HG02642 (cell line): Measurements from ENCODE around the gene CFAP119.

Experiments used
- ATAC-seq: cut with Tn5 transposase; IDR thresholded peaks from one replicate; pipeline ENCODE4 v1.9.1; 2021; ENCODE audit warnings: mild to moderate bottlenecking; ENCODE audit not compliant: unreplicated experiment, poor library complexity

Gene CFAP119

GRCh38 chr16:30764086-30764485 is 2.2 kb upstream of the CFAP119 start:
- no peak for ATAC-seq

GRCh38 chr16:30762991-30763725 is 1.3 kb upstream of the CFAP119 start:
- no peak for ATAC-seq

- peak; percentile 39 for ATAC-seq
These were observed 385 bp downstream of the CFAP119 start for GRCh38 chr16:30761427-30761927.

- no peak for ATAC-seq
These were observed 1.1 kb downstream of the CFAP119 start for GRCh38 chr16:30760577-30761426.

DNA sequence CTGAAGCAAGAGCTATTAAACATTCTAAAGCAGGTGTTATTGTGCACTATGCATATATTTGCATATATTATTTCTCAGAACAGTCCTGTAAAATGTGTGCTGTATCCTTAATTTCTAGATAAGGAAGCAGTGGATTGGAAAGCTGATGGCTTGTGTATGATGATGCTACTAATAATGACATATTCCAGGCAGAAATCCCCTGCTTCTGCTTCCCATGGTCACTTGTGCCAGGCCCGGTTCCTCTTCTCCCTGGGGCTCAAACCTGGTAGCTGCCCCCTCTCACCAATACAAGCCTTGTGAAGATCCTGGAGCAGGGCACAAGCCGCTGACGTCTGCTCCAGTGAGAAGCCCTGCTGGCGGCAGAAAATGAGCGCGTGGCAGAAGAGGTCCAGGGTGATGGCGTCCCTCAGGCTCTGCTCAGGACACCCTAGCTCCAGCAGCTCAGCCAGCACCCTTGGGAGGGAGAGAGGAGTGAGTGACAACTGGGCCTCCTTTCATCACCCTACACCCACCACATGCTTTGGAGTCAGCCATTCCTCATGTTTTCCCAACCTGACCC is 1.8 kb downstream of the CFAP119 start:
- ATAC-seq = no peak

- no peak for ATAC-seq
These were observed 2.8 kb downstream of the CFAP119 start for GRCh38 chr16:30758988-30759491.

DNA sequence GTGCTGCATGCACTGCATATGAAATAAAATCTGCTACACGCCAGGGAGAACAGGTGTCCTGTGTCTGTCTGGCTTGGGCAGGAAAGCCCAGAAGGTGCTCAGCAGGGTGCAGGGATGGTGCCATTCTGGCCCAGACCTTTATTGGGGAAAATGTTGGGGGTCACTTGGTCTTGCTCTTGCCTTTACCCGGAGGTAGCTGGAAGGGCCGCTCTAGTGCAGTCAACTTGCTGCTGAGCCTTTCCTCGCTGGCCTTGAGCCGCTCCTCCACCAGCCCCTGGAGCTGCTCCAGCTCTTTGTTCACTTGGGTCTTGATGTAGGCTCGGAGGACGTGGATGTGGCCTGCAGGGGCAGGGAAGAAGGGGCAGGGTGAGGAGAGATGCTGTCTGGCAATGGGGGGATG is 4.5 kb downstream of the CFAP119 start:
- ATAC-seq = no peak

DNA sequence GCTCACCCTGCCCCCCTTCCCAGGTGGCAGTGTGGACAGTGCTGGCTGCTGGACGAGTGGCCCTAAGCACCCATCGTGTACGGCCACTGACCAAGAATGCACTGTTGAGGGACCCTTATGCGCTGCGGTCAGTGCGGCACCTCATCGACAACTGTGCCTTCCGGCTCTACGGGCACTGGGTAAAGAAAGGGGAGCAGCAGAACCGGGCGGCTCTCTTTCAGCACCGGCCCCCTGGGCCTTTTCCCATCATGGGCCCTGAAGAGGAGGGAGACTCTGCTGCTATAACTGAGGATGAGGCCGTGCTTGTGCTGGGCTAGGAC is 5.1 kb downstream of the CFAP119 start:
- no peak for ATAC-seq

- no peak for ATAC-seq
These were observed 5.7 kb downstream of the CFAP119 start for GRCh38 chr16:30755955-30756780.

DNA sequence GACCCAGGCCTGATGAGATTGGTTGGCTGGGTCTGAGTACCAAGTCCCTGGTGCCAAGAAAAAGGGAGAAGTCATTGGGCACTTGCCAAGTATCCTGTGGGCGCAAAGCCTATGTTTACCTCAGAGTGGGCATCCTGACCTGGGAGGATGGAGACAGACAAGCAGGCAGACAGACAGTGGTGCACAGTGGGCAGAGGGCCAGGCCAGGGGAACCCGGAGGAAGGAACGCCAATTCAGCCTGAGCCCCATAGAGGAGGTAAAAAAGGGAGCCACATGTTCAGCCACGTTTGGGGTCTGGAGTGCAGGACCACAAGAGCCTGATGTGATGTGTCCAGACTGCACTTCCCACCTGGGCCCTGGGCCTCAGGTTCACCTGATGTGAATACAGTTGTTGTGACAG is 8.3 kb downstream of the CFAP119 start:
- ATAC-seq = no peak

- ATAC-seq = no peak
These were observed 10.9 kb downstream of the CFAP119 start for GRCh38 chr16:30750876-30751465.

GRCh38 chr16:30750201-30750600 is 11.7 kb downstream of the CFAP119 start:
- ATAC-seq = no peak

DNA sequence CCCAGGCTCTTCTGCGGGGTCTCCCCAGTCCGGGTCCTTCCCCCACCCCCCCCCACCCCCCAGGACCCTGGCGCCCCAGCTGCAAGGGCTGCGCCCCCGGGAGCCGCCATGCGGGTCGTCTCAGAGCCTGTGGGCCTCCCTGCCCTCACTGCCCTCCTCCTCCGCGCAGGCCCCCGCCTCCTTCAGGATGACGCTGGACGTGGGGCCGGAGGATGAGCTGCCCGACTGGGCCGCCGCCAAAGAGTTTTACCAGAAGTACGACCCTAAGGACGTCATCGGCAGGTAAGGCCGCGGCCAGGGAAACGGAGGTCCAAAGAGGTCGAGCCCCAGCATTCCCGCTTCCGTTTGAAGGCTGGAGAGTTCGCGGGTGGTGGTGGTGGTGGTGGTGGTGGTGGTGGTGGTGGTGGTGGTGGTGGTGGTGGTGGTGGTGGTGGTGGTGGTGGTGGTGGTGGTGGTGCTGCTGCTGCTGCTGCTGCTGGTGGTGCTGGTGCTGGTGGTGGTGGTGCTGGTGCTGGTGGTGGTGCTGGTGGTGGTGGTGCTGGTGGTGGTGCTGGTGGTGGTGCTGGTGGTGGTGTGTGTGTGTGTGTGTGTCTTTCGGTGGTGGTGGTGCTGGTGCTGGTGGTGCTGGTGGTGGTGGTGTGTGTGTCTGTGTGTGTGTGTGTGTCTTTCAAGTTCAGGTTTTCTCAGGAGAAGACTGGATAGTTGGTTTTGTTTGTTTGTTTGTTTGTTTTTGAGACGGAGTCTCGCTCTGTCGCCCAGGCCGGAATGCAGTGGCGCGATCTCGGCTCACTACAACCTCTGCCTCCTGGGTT is 13.0 kb downstream of the CFAP119 start:
- ATAC-seq = peak; percentile 25

DNA sequence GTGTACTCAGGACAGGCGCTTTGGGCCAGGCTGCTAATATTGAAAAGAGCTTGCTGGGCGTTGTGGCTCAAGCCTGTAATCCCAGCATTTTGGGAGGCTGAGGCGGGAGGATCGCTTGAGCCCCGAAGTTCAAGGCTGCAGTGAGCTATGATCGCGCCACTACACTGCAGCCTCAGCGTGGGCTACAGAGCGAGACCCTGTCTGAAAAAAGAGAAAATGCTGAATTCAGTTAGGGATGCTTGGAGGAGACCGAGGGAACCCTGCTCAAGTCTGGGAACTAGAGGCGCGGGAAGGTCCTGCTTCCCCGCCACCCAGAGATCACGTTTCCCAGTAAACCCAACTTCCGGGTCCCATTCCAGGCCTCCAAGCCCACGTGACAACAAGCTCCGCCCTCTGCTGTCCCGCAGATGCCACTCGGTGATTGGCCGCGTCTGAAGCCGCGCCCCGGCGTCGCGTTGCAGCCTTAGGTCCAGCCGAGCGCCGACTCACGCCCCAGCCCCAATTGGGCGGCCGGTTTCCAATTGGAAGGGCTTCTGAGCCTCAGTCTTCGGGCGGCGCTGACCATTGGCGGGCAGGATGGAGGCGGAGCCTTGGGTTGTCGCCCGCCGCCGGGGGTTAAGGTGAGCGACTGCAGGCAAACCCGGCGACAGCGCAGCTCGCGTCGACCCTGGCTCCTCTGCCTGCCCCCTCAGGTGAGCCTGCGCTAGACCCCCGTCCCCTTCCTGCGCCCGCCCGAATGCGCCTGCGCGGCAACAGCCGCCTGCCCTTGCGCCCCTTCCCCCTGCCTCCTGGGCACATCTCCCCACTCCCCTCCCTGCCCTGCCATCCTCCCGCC is 13.8 kb downstream of the CFAP119 start, which contains the start of gene PHKG2:
Gene PHKG2, plus strand, starts transcription at position 627 of the 835 bp plus-strand sequence. CDS start 396 bp downstream, outside the sequence.
- peak; percentile 96 for ATAC-seq

- ATAC-seq = no peak
These were observed 14.5 kb downstream of the CFAP119 start for GRCh38 chr16:30747331-30747730.

DNA sequence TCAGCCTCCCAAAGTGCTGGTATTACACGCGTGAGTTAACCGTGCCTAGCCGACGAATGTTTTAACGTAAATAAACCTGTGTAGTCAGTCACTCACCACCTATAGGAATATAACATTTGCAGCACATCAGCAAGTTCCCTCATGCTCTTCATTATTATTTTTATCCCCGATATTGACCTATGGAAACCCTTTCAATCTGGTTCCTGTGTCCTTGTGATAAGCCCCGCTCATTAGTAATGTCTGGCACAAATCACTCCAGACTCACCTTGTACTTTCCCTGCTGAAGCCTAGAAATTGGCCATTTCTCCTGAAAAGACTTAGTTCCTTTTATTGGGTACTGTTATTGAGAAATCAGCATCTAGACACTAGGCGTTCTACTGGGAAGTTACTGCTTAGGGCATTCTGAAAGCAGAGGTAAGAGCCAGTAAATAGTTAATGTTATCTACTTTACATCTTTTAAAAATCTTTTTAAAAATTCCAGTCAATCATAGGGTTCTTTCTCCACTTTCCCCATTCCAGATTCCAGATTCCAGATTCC is 15.2 kb downstream of the CFAP119 start:
- no peak for ATAC-seq

DNA sequence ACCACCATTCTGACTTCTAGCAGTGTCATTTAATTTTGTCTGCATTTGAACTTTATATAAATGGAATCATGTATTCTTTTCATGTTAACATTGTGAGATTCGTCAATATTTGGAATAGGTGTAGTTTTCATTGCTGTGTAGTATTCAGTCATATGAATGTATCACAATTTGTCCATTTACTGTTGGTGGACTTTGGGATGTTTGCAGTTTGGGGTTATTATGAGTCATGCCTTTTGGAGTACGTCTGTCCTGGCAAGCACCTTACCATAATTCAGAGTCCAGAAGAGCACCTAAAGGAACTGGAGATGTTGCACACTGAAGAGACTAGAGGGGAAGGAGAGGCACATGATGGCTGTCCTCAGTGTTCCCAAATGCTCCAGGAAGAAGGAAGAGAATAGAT is 16.8 kb downstream of the CFAP119 start:
- ATAC-seq = no peak

DNA sequence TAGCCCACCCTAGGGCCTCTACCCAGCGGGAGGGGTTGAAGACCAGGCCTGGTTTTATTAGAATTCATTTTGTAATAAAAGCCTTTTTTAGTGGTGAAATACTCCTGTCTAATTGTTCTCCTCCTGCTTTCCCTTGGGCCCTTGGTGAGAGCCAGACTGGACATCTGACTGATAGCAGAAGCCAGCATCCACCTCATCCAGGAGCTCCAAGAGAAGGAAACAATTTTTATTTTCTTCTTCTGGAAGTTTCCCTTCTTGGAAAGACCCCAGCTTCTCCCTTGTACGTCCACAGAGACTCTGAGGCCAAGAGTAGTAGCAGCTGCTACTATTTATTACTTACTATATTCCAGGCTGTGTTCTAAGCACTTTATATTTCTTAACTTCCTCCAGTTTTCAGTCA is 17.7 kb downstream of the CFAP119 start:
- no peak for ATAC-seq
